ENCODE results near the gene CHTF18. TPM values are rescaled to one million over a fixed set of nuclear protein-coding genes. Genes with fewer than 3 reads are reported as not detected.

CHTF18 gene
- total RNA-seq, 1 donor = 20.0 TPM

- TF ChIP-seq, protein P1, sequence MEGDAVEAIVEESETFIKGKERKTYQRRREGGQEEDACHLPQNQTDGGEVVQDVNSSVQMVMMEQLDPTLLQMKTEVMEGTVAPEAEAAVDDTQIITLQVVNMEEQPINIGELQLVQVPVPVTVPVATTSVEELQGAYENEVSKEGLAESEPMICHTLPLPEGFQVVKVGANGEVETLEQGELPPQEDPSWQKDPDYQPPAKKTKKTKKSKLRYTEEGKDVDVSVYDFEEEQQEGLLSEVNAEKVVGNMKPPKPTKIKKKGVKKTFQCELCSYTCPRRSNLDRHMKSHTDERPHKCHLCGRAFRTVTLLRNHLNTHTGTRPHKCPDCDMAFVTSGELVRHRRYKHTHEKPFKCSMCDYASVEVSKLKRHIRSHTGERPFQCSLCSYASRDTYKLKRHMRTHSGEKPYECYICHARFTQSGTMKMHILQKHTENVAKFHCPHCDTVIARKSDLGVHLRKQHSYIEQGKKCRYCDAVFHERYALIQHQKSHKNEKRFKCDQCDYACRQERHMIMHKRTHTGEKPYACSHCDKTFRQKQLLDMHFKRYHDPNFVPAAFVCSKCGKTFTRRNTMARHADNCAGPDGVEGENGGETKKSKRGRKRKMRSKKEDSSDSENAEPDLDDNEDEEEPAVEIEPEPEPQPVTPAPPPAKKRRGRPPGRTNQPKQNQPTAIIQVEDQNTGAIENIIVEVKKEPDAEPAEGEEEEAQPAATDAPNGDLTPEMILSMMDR (IDR thresholded peaks at IDR 0.05; ENCODE audit: insufficient read depth, low read length) = no peak
- no peak for DNase-seq (ENCODE audit: low read depth)
- H3K4me3 ChIP-seq (ENCODE audit: low read depth, low read length) = peak overlapping the region; percentile 89
Measured at GRCh38 chr16:787321-787966, 976 bp upstream of the CHTF18 start.

GRCh38 chr16:787978-788398, 432 bp upstream of the CHTF18 start, which contains the start of gene RPUSD1:
TSS of gene RPUSD1 (minus strand) at chr16:788381. CDS start at chr16:787737, 644 bp downstream.
- H3K4me3 ChIP-seq (ENCODE audit: low read depth, low read length) = peak within 1 kb of the TSS; percentile 91
- TF ChIP-seq, protein P1 (IDR thresholded peaks at IDR 0.05; ENCODE audit: insufficient read depth, low read length) = peak; percentile 6
- DNase-seq (ENCODE audit: low read depth) = no peak

- no peak for DNase-seq (ENCODE audit: low read depth)
- H3K4me3 ChIP-seq (ENCODE audit: low read depth, low read length) = peak overlapping the region; percentile 91
- TF ChIP-seq, protein P1 (IDR thresholded peaks at IDR 0.05; ENCODE audit: insufficient read depth, low read length) = no peak
Measured at GRCh38 chr16:789191-789850, 901 bp downstream of the CHTF18 start.

- no peak for DNase-seq (ENCODE audit: low read depth)
- TF ChIP-seq, protein P1 (IDR thresholded peaks at IDR 0.05; ENCODE audit: insufficient read depth, low read length) = no peak
- H3K4me3 ChIP-seq (ENCODE audit: low read depth, low read length) = no peak overlapping the region
Measured at GRCh38 chr16:790086-790485, 1.7 kb downstream of the CHTF18 start.

DNA sequence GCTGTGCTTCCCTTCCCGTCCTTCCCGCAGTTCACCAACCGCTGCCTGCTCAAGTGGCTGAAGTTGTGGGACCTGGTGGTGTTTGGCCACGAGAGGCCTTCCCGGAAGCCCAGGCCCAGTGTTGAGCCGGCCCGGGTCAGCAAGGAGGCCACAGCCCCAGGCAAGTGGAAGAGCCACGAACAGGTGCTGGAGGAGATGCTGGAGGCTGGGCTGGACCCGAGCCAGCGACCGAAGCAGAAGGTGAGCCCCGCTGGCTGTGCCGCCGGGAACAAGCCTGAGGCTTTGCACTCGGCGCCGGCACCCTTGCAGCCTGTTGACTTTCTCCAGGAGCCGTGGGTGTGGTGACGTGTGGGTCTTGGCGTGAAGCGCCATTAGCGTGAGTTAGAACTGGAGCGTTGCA, 2.7 kb downstream of the CHTF18 start:
- no peak for DNase-seq (ENCODE audit: low read depth)
- TF ChIP-seq, protein P1 (IDR thresholded peaks at IDR 0.05; ENCODE audit: insufficient read depth, low read length) = no peak
- no peak overlapping the region for H3K4me3 ChIP-seq (ENCODE audit: low read depth, low read length)

DNA sequence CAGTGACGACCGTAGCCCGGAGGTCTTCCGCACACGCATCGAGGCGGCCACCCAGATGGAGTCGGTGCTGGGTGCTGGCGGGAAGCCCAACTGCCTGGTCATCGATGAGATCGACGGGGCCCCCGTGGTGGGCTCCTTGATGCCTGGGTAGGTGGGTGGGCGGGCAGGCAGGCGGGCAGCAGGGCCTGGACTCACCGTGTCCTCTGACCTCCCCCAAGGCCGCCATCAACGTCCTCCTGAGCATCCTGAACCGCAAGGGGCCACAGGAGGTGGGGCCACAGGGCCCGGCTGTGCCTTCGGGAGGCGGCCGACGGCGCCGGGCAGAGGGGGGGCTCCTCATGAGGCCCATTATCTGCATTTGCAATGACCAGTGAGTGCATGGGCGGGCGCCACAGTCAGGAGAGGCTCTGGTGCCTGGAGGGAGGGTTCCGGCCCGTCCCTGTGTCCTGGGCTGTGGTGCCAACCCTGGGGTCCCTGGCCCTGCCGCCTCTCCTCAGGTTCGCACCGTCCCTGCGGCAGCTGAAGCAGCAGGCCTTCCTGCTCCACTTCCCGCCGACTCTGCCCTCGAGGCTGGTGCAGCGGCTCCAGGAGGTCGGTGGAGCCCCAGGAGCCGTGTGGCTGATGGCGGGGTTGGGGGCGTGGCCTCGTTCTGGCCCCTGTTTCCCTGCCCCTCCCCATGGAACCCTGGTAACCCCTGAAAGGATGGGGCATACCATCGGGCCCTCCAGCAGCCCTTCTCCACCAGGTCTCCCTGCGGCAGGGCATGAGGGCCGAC, 4.0 kb downstream of the CHTF18 start:
- DNase-seq (ENCODE audit: low read depth) = no peak
- TF ChIP-seq, protein P1 (IDR thresholded peaks at IDR 0.05; ENCODE audit: insufficient read depth, low read length) = no peak
- H3K4me3 ChIP-seq (ENCODE audit: low read depth, low read length) = no peak overlapping the region

Measured in fibroblast of the aortic adventitia (primary cell).